Forelimb muscle (tissue), 1 donor: ENCODE measurements around the gene SP3. TPM values are rescaled to one million over a fixed set of nuclear protein-coding genes. Genes with fewer than 3 reads are reported as not detected.

Experiments
- DNase-seq: peaks from one replicate; pipeline ENCODE4 v3.0.0-alpha.2; 2013; ENCODE audit warnings: low read depth
- polyA plus RNA-seq: library from polyadenylated mRNA; unstranded; fragments of 120-200 nt; gene quantifications from one replicate; pipeline ENCODE4 v1.2.1, GENCODE V29; 2013; ENCODE audit not compliant: insufficient read length

SP3 gene
- polyA plus RNA-seq, 1 donor: 66.0 TPM

- no peak for DNase-seq
Measured at GRCh38 chr2:173968551-173968950, 3.4 kb upstream of the SP3 start.

DNA sequence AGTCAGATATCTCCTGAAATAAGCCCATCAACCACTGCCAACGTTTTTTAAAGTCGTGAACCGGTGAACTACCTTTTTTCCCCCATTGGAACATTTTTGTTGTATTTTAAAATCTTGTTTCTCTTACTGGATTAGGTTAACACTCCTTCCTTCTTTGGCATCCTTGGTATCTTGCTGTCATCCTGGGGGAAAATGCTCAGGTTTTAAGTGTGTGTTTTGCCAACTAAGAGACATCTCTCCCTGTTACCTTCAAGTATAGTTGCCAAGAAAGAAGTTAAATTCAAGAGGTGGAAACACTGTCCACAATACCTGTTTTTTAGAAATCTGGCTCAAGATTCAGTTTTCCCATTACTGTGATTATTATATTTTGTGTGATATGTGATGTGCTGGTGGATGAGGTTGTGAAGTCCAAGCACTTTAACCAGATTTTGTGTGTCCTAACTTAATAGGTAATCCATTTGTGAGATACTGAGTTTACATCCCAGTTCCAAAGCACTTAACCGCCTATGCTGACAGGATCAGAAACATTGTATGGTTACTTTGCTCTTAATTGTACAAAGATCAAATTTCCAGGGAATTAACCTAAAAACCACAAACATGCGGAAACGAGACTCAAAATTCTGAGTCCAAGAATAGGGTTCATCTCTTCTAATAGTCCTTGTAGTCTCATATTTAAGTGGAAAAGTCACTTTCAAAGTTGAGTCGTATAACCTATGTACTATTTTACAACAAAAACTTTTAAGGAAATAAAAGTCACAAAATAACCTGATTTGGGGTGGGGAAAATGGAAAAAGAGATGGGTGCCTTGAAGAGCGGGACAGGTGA lies 1.3 kb upstream of the SP3 start:
- no peak for DNase-seq

- DNase-seq: no peak
Measured at GRCh38 chr2:173964565-173965371, 405 bp downstream of the SP3 start.

- DNase-seq: no peak
Measured at GRCh38 chr2:173963817-173964564, 1.2 kb downstream of the SP3 start.

DNA sequence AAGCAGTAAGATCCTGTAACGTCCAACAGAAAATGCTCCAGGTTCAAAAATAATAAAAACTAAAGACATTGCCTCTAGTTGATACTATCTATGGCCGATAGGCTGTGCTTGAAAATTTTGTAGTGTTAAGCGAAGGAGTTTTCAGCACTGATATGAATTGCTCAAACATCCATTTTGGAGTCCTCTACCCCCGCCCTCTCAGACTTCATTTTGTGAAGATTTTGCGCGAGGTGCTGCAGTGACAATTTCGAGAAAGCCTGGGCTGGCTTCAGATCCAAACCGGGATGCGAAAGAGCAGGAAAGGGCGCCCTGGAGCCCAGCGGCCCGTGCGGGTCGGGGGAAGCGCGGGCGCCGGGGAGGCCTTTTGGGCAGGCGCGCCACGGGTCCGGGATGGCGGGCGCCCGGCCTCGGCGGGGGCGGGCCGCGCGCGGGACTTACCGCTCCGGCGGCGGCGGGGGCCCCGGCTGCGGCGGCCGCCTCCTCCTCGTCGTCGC lies 1.8 kb downstream of the SP3 start:
- DNase-seq: no peak

DNA sequence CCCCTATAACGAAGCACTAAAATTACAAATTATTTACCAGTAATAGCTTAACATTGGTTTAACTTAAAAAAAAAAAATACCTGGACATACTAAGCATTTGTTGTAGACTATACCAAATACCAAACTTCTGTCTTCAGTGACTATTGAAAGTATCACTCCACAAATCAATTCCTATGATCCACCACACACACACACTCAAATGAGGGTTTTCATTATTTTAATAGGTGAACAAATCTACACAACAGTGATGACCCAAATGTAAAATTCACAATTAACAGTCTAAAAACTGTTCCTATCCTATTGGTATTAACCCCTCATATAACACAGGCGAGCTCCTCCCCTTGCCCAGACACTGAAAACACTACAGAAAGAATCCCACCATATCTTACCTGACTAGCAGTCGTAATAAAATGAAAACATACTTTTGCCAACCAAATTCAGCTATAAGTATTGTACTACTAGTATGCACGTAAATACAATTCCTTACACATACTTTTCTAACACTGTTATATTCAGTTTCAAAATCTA lies 2.5 kb downstream of the SP3 start:
- no peak for DNase-seq

- DNase-seq: no peak
Measured at GRCh38 chr2:173962031-173962430, 3.1 kb downstream of the SP3 start.

- no peak for DNase-seq
Measured at GRCh38 chr2:173961346-173961705, 3.8 kb downstream of the SP3 start.

DNA sequence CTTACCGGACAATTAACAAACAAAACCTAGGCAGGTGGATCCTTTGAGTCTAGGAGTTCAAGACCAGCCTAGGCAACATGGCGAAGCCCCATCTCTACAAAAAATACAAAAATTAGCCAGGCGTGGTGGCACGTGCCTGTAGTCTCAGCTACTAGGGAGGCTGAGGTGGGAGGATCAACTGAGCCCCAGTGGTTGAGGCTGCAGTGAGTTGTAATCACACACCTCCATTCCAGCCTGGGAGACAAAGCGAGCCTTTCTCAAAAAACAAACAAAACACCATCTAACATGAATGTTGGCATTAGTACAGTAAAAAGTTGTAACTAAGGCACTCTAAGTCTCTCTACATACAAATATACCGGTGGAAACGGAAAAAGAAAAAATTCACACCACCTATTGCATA lies 5.3 kb downstream of the SP3 start:
- no peak for DNase-seq

DNA sequence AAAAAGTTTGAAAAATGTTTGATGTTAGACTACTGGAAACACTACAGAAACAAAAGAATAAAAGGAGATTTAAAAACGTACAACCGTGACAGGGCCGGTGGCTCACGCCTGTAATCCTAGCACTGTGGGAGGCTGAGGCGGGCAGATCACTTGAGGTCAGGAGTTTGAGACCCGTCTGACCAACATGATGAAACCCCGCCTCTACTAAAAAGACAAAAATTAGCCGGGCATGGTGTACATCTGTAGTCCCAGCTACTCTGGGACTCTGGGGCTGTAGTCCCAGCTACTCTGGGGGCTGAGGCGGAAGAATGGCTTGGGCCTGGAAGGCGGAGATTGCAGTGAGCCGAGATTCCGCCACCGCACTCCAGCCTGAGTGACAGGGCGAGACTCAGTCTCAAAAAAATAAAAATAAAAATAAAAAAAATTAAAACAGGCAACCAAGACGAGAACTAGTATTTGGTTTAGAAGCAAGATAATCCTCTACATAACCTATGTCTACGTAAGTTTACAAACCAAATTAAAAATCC lies 5.8 kb downstream of the SP3 start:
- no peak for DNase-seq

DNA sequence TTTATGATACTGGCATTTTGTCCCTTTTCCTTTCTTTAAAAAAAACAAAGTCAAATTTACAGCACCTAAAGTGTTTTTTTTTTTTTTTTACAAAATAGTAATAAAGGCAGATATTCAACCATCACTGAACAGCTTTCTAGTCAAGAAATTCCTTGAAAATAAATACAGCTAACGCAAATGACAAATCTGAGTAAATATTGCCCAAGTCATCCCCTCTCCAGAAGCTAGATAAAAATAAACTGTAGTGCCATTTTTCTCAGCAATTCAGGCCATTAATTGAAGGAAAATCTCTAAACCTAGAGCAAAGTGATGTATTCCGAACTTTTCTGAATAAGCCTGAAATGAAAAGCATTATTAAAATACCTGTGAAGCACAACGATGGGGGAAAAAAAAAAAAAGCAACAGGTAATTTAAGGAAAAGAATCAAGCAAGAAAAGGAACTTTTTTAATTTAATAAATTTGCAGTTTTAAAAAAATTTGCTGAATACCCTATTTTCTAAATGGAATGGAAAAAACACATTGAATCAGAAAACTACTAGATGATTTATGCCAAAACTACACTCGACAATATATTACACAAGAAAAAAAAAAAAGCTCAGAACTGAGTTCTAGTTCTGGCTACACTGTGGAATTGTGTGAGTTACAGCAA lies 6.9 kb downstream of the SP3 start:
- no peak for DNase-seq

DNA sequence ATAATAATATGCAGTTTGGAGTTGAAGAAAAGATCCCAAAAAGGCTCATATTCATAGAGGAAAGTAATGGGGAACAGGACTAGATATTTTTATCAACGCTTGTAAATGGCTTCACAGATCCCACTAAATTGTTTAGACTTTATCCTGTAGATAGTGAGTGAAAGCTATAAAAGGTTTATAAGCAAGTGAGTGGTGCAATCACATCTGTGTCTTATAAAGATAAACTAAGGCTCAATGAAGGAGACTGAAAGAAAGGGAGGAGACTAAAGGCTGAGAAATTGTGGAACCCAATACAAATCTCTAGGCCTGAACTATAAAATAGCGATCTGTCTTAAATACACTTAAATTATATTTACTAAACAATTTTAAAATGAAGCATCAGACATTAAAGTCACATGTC lies 7.7 kb downstream of the SP3 start:
- DNase-seq: no peak

GRCh38 chr2:173956454-173956853 lies 8.7 kb downstream of the SP3 start:
- no peak for DNase-seq

GRCh38 chr2:173955867-173956266 lies 9.3 kb downstream of the SP3 start:
- DNase-seq: no peak

- no peak for DNase-seq
Measured at GRCh38 chr2:173955004-173955403, 10.2 kb downstream of the SP3 start.

GRCh38 chr2:173953047-173953424 lies 12.1 kb downstream of the SP3 start:
- no peak for DNase-seq

GRCh38 chr2:173952267-173953046 lies 12.7 kb downstream of the SP3 start:
- DNase-seq: no peak

- DNase-seq: no peak
Measured at GRCh38 chr2:173948842-173949241, 16.3 kb downstream of the SP3 start.

GRCh38 chr2:173948198-173948597 lies 17.0 kb downstream of the SP3 start:
- DNase-seq: no peak

- no peak for DNase-seq
Measured at GRCh38 chr2:173947131-173947530, 18.0 kb downstream of the SP3 start.
